Stimulated activated CD4-positive, alpha-beta T cell treated with anti-CD3 and anti-CD28 coated beads, Interleukin-1b, Interleukin-23, amount 100 ng/mL, for 1 hour (primary cell): ENCODE data around the gene GFI1B.
"Not testable (repeated sequence)": the region's sequence is repeated elsewhere in the genome, so short reads cannot be mapped to it uniquely, and the experiment has no call there.

Experiments used
- DNase-seq, 2 donors: peaks; one replicate each; pipeline ENCODE4 v3.0.0-alpha.2; 2020; ENCODE audit warnings: low read depth in 2 of 2

GFI1B gene

GRCh38 chr9:132991351-132992300, 13.1 kb downstream of the GFI1B start:
- DNase-seq, result no peak

DNA sequence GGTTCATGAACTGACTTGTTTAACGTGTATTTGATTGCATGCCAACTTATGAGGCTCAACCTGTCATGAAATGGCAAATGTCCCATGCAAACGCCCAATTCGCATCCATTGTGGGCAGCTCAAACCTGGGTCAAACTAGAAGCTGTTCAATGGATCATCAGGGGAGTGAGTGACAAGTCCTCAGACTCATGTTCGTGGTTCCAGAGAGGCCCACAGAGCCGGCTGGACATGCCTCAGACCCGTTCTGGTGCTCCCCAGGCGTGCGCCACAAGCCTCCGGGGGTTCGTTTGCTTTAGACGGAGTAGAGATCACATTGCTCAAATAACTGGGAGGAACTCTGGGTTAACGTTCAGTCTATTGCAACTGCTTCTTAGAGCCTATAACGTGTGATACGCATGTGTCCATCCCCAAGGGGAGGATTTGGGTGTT, 15.0 kb downstream of the GFI1B start:
- DNase-seq, result no peak

DNA sequence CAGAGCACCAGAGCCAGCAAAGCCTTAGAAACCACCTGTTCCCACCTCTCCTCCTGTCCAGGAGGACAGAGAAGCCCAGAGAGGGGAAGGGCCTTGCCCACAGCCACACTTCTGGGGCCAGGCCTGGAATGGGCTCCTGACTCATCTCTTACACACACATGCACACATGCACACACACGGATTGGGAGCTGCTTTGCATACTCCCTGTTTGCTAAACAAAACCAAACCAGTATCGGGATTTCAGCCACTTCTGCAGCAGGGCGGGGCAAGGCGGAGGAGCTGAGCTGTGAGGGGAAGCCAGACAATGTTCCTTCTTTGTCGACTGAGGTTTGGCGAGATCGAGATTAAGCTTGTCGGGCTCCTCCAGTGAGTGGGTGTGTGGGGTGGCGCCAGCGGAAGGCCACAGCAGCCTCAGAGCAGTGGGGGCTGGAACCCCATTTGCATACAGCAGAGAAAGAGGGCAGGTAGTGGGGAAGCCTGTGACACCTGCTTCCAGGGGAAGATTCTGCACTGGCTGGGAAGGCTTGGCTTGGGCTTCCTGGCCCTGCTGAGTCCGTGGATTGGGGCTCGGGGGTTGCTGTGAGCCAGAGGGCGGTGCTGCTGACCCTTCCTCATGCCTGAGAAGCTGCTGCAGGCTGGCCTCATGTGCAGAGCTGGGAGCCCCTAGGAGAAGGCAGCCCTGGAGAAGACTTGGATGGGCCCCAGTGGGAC, 16.1 kb downstream of the GFI1B start:
- DNase-seq, result no peak

DNA sequence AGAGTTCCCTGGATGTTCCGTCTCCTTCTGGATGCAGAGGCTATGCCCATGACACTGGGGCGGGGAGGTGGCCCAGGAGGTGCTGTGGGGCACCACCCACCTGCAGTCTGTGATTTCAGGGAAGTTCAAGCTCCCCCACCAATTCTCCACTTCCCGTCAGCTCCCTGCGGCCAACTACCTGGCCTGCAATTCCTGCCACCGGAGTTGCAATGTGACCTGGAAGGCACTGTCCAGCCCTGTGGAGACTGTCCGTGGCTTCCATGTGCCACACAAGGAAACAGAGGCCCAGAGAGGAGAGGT, 16.6 kb downstream of the GFI1B start:
- no peak for DNase-seq

DNA sequence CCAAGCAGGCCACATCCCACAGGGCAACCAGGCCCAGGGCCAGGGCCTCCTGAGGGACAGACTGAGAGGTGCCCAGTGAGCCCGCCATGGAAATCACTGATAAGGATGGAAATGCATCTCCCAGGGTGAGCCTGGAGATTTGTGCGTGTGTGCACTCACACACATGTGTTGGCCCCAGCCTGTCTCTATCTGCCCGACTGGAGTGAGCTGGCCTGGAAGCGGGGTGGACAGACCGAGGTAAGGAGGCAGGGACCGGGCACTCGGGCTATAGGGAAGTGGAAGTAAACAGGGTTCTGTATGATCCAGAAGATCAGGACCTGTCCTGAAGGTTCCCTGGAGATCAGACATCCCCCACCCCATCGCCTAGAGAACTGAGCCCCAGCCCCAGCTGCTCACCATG, 17.4 kb downstream of the GFI1B start:
- DNase-seq, result no peak

DNA sequence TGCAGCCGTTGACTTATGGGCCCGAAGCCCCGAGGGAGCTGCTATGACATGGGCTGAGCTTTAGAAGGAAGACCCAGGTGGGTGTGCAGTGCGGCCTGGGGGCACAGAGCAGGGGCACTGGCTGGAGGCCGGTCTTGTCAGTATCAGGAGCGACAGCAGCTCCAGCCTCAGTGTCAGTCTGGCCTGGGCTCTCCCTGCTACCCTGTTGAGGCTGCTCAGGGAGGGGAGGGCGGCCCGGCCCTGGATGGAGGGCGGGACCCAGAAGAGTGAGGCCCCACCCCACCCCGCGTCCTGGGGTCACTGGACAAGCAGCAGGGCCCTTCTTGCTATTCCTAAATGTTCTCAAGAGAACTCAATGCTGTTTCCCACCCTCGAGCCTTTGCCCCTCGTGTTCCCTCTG, 18.0 kb downstream of the GFI1B start:
- no peak for DNase-seq

DNA sequence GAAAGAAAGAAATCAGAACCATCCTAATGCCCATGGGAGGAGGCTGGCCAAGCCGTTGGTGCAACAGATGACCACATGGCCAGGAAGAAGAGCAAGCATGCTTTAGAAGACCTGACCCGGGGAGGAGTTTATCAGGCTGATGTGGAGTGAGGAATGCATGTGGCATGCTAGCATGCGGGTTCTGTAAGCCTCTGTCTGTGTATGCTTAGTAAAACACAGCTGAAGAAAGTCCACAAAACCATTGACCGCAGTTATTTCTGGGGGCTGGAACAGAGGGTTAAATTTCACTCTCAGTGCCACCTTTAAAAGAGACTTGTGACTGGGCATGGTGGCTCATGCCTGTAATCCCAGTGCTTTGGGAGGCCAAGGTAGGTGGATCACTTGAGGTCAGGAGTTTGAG, 19.1 kb downstream of the GFI1B start:
- no peak for DNase-seq

DNA sequence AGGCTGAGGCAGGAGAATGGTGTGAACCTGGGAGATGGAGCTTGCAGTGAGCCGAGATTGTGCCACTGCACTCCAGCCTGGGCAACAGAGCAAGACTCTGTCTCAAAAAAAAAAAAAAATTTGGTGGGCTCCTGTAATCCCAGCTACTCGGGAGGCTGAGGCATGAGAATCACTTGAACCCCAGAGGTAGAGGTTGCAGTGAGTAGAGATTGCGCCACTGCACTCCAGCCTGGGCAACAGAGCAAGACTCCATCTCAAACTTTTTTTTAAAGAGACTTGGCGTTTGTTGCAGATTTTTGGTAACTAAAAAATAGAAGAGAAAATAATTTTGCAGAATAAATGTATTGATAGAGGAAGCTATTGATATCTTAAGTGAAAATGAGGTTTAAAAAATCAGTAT, 19.7 kb downstream of the GFI1B start:
- not testable (repeated sequence) for DNase-seq

DNA sequence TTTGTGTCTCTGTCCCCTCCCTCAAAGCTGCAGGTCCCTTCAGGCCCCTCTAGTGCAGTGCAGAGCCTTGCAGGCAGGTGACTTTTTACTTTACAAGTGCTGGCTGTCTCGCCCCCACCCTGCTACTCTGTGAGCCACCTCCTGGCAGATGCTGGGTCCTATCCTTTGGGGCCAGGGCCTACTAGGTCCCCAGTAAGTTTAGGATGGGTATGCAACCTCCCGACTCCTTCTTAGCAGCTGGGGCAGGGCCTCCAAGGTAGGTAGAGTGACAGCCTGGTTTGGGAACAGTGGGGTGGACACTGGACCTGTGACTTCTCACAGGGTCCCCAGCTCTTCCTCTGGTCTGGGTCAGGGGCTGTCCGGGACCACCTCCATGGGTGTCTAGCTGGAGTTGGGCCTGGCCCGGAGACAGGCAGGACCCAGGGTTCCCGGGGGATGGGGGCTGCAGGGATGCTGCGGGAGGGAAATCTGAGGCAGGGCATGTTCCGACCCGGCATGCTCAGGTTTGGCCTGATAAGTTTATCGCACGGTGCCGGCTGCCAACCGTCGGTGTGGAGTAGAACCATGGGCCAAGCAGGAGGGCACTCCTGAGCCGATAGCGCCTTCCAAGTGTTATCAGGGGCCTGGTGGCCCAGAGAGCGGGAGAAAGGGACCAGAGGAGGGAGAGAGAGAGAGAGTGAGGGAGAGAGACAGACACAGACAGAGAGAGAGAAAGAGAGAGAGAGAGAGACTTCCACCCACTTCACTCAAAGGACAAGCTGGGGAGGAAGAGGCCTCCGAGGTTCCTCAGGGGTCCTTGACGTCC, 20.5 kb downstream of the GFI1B start:
- no peak for DNase-seq

DNA sequence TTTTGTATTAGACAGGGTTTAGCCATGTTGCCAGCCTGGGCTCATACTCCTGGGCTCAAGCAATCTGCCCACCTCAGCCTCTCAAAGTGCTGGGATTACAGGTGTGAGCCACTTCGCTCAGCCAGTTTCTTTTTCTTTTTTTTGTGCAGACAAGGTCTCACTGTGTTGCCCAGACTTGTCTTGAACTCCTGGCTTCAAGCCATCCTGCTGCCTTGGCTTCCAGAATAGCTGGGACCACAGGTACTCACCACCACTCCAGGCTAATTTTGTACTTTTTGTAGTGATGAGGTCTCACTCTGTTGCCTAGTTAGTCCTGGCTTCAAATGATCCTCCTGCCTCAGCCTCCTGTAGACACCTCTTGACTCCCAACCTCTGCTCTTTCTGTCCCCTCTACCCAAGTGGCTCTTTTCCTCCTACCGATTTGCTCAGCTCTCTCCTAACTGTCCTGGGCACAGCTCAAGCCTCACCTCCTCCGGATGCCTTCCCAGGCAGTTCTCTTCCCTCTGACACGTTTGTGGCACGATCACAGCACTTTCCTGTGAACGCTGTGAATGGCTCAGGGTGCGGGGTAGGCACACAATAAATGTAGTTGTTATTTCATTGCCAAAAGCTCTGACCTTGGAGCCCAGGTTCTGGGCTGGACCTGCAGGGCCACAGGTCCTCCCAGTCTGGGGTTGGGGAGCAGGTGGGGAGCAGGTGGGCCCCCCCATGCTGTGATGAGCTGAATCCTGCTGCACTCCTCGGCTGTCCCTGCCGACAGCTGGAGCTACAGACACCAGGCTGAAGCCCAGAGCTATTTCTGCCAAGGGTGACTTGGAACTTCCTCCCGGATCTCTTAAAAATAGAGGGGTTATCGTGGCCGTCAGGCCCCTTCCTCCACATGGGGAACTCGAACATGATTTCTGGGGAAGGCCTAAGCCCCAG, 23.9 kb downstream of the GFI1B start:
- no peak for DNase-seq

DNA sequence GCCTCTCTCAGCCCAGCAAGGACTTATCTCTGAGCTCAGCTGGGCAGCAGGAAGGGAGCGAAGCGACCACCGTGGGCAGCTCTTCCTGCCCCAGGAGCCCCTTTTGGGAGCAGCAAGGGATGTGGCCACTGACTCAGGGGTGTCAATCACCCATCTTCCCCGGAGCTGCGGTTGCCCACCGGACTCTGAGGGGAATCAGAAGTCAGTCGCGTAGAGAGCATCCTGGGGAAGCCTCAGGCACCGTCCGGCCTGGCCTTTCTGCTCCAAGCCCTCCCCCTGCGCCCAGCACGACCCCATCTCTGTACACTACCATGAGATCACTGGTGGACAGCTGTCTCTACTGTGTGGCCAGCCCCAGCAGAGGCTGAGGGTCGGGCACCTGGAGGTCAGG, 24.6 kb downstream of the GFI1B start:
- DNase-seq, result no peak

GRCh38 chr9:133003671-133004090, 25.2 kb downstream of the GFI1B start:
- DNase-seq, result no peak

GRCh38 chr9:133004091-133004998, 25.9 kb downstream of the GFI1B start:
- no peak for DNase-seq

- no peak for DNase-seq
Measured at GRCh38 chr9:133004999-133005760, 26.7 kb downstream of the GFI1B start.

DNA sequence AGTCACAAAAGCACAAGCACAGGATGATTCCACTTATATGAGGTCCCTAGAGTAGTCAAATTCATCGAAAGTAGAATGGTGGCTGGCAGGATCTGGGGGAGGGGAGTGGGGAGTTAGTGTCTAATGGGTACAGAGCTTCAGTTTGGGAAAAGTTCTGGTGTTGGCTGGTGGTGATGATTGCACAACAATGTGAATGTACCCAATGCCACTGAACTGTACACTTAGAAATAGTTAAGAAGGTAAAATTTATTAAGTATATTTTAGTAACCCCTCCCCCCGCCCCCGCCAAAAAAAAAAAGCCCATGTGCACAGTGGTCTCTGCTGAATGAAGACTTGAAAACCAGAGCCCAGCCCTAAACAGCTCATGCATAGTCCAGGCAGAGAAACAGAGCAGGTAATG, 27.5 kb downstream of the GFI1B start:
- DNase-seq, result no peak

DNA sequence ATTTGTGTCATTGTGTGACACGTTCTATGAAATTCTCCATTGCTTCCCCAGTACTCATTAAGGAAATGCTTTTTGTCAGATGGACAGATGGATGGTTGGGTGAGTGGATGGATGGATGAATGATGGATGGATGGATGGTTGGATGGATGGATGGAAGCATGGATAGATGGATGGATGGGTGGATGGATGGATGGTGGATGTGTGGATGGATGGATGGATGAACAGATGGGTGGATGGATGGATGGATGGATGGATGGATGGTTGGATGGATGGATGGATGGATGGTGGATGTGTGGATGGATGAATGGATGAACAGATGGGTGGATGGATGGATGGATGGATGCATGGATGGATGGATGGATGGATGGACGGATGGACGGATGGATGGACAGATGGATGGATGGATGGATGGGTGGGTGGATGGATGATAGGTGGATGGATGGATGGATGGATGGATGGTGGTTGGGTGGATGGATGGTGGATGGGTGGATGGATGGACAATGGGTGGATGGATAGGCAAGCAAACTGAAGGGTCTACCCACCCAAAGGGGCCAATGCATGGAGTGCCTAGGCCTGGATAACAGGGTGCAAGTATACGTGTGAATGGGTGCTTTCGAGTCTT, 28.3 kb downstream of the GFI1B start:
- DNase-seq, result no peak

DNA sequence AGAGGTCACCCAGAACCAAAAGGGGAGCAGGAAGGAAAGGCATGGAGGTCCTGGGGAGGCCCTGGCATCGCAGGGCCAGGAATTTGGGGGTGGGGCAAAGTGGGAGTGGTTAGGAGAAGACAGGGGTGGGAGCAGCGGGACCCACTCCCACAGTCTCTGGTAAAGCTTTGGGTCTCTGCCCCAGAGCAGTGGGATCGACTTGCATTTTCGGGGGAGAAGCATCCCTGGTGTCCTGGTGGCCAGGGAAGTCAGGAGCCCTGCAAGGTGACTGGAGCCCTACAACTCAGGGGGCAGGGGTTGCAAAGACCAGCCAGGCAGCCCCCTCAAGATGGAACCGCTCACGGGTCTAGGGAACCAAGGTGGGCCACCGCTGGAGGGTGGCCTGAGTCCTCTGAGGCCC, 29.9 kb downstream of the GFI1B start:
- DNase-seq, result no peak

- DNase-seq, result no peak
Measured at GRCh38 chr9:133008824-133009223, 30.3 kb downstream of the GFI1B start.
